Raji (cell line): ENCODE data around the gene PIGT.

ENCODE experiments used
- POLR2A ChIP-seq: IDR thresholded peaks from 2 replicates; pipeline ENCODE4 v1.6.1; 2011; ENCODE audit warnings: low read depth, low read length, control low read depth; ENCODE audit not compliant: insufficient read depth

PIGT gene

GRCh38 chr20:45415822-45416637 lies at the start of gene PIGT:
Gene PIGT (plus strand): TSS chr20:45416141. CDS start chr20:45416157, 16 bp downstream.
- TF ChIP-seq POLR2A: peak; percentile 87

GRCh38 chr20:45366192-45366591 lies 49.7 kb upstream of the PIGT start:
- no peak for TF ChIP-seq POLR2A

GRCh38 chr20:45366631-45367030 lies 49.3 kb upstream of the PIGT start:
- no peak for TF ChIP-seq POLR2A

- no peak for TF ChIP-seq POLR2A
These were observed 48.8 kb upstream of the PIGT start for GRCh38 chr20:45367126-45367525.

- TF ChIP-seq POLR2A: 0 out of 2 replicates have a peak, but pooled peaks have one; percentile 22
These were observed 47.5 kb upstream of the PIGT start for GRCh38 chr20:45368221-45368980.

GRCh38 chr20:45370571-45371160 lies 45.3 kb upstream of the PIGT start:
- no peak for TF ChIP-seq POLR2A

- TF ChIP-seq POLR2A: no peak
These were observed 43.7 kb upstream of the PIGT start for GRCh38 chr20:45372241-45372640.

GRCh38 chr20:45372646-45373352 lies 43.1 kb upstream of the PIGT start:
- TF ChIP-seq POLR2A: no peak

GRCh38 chr20:45373353-45374100 lies 42.4 kb upstream of the PIGT start:
- no peak for TF ChIP-seq POLR2A

- no peak for TF ChIP-seq POLR2A
These were observed 41.9 kb upstream of the PIGT start for GRCh38 chr20:45374101-45374467.

GRCh38 chr20:45374966-45375365 lies 41.0 kb upstream of the PIGT start:
- TF ChIP-seq POLR2A: no peak

GRCh38 chr20:45377269-45377668 lies 38.7 kb upstream of the PIGT start:
- no peak for TF ChIP-seq POLR2A

GRCh38 chr20:45378191-45378590 lies 37.8 kb upstream of the PIGT start, which contains the start of gene TP53TG5:
Gene TP53TG5 (minus strand): TSS chr20:45378325. CDS start chr20:45378236, 89 bp downstream.
- no peak for TF ChIP-seq POLR2A

- no peak for TF ChIP-seq POLR2A
These were observed 28.7 kb upstream of the PIGT start for GRCh38 chr20:45387274-45387673.
